Ecto neural progenitor cell (in vitro differentiated cells): ENCODE data around the gene TRAPPC2L.

ENCODE experiments used
- DNase-seq: peaks from one replicate; pipeline ENCODE4 v3.0.0-alpha.2; 2018; ENCODE audit warnings: low spot score

TRAPPC2L gene

DNA sequence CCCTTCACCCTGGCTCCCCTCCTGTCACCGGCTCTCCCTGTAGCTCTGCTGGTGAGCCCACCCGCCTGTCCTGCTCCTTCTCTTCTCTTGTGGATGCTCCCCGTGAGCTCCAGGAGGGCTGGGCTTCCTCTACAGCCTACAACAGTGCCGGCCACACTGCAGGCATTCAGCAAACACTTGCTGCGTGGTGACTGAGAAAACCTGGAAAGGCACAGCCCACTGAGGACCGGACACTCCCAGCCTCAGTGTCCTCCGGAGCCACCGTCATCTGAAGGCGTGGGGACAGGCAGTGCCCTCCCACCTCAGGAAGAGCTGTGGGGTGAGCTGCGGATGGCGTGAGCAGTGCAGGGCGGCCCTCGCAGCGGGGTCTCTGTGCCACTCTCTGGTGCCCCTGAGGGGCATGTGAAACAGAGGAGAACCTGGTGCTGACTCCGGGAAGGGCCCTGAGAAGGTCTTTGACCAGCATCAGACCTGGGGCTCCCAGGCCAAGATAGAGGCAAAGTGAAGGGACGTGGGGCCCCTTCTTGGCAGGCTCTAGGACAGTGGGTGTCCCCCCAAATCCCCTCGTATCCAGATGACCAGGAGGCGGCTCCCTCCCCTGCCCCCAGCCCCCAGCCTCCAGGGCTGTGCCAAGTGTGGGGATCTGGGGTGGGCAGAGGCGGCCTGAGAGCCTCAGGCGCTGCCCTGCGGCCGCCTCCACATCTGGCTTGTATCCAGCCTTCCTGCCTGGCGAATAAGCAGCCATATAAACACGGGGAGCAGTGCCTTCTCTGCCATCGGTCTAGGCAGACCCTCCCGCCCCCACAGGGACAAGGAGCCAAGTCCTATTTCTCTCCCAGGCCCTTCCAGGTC is 53.6 kb downstream of the TRAPPC2L start:
- no peak for DNase-seq

DNA sequence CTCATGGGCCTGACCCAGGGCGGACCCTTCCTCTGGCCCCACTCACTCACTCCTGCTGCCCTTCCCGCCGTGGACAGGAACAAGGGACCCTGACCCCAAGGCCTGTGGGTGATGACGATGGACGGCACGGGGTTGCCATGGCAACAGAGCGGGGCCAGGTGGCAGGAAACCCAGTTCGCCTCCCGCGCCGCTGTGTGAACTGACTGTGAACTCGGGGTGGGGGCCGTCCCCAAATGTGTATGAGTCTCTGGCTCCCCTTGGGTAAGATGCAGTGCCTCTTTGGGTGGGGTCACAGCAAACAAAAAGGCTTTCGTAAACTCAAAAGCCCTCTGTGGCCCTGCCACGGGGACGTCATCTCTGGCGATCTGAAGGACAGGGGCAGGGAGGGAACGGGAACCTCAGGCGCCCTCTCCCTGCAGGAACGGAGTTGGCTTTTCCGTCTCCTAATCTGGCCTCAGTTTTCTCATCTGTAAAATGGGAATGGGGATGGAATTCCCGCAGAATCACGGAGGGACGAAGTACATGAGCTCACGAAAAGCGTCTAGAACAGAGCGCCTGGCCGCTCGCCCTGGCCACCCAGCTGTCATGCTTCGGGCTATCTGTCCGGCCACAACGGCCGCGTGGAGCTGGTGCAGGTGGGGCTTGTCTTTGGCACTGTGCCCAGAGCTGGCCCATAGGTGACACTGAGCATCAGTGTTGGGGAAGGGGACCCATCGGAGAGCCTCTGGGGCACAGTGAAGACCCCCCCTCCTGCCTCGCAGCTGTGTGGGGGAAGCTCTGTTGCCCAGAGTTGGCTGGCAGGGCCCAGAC is 54.4 kb downstream of the TRAPPC2L start:
- no peak for DNase-seq

DNA sequence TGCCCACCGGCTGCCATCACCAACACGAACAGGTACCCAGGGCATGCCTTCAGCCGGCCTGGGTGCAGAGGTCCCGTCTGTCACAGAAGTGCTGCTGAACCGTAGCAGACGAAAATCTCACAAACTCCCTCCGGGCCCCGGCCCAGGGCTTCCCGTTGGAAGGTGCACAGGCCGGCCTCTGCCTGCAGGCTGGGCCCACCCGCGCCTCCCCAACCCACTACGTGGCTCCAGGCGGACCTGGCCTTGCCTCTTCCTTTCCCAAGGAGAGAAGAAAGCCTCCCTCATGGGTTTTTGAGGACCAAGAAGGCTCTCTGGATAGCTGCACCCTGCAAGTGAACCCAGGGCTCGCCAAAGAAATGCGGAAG is 55.0 kb downstream of the TRAPPC2L start:
- DNase-seq, result no peak
